ENCODE measurements around the gene CKS1B. TPM values are rescaled to one million over a fixed set of nuclear protein-coding genes. Genes with fewer than 3 reads are reported as not detected.
A peak's percentile ranks its signal among the peaks of the same experiment; 100 is the strongest.

CKS1B gene
- polyA plus RNA-seq, 4 donors: 63.7 to 117 (median 75.6) TPM

- Histone ChIP-seq H3K4me1 (ENCODE audit: control insufficient read depth in 3 of 3, insufficient read depth in 2 of 3, low read depth in 1 of 3, low read length in 2 of 3) (peaks cover 4 to 30% (median 10%) of the 10 kb centered on the region in 3 donors), H3K9me3 (ENCODE audit: control insufficient read depth in 2 of 2, insufficient read depth in 1 of 2, low read depth in 1 of 2, low read length in 1 of 2) (no peaks in the 10 kb centered on the region), H3K4me3 (ENCODE audit: low read depth in 1 of 3, low read length in 3 of 3) (no peak overlapping the region), H3K27ac (ENCODE audit: low read depth in 1 of 3, low read length in 2 of 3) (no peak overlapping the region), H3K27me3 (ENCODE audit: control insufficient read depth in 3 of 3, insufficient read depth in 3 of 3, low read length in 3 of 3) (no peaks in the 10 kb centered on the region), H3K36me3 (ENCODE audit: control insufficient read depth in 3 of 3, insufficient read depth in 2 of 3, low read depth in 1 of 3, low read length in 3 of 3) (peaks cover 0 to 42% (median 5%) of the 10 kb centered on the region in 3 donors)
- DNase-seq (no peak), FAIRE-seq (no peak)
- WGBS, 3 donors: 67 to 75% (median 68%) methylated on average over 2 of the region's 2 CpGs
These were observed 20.9 kb upstream of the CKS1B start for GRCh38 chr1:154953611-154954038.

- Histone ChIP-seq H3K4me3 (ENCODE audit: low read depth in 1 of 3, low read length in 3 of 3) (peak overlapping the region in 2 of 3 donors; percentile 5 to 32), H3K27ac (ENCODE audit: low read depth in 1 of 3, low read length in 2 of 3) (peak overlapping the region in 2 of 3 donors; percentile 39 to 49), H3K4me1 (ENCODE audit: control insufficient read depth in 3 of 3, insufficient read depth in 2 of 3, low read depth in 1 of 3, low read length in 2 of 3) (peaks cover 4 to 30% (median 10%) of the 10 kb centered on the region in 3 donors), H3K36me3 (ENCODE audit: control insufficient read depth in 3 of 3, insufficient read depth in 2 of 3, low read depth in 1 of 3, low read length in 3 of 3) (peaks cover 3 to 49% (median 12%) of the 10 kb centered on the region in 3 donors), H3K9me3 (ENCODE audit: control insufficient read depth in 2 of 2, insufficient read depth in 1 of 2, low read depth in 1 of 2, low read length in 1 of 2) (no peaks in the 10 kb centered on the region), H3K27me3 (ENCODE audit: control insufficient read depth in 3 of 3, insufficient read depth in 3 of 3, low read length in 3 of 3) (no peaks in the 10 kb centered on the region)
- 75 to 84% (median 82%) methylated on average over 3 of the region's 3 CpGs for WGBS, 3 donors
- FAIRE-seq: no peak
- DNase-seq: no peak
These were observed 19.9 kb upstream of the CKS1B start for GRCh38 chr1:154954541-154954940.

GRCh38 chr1:154955039-154955717, 19.3 kb upstream of the CKS1B start:
- FAIRE-seq: no peak
- 1 to 11% (median 6%) methylated on average over 4 of the region's 4 CpGs for WGBS, 3 donors
- H3K27me3 ChIP-seq (ENCODE audit: control insufficient read depth in 3 of 3, insufficient read depth in 3 of 3, low read length in 3 of 3): no peaks in the 10 kb centered on the region
- H3K36me3 ChIP-seq (ENCODE audit: control insufficient read depth in 3 of 3, insufficient read depth in 2 of 3, low read depth in 1 of 3, low read length in 3 of 3): peaks cover 3 to 49% (median 13%) of the 10 kb centered on the region in 3 donors
- H3K27ac ChIP-seq (ENCODE audit: low read depth in 1 of 3, low read length in 2 of 3): peak overlapping the region; percentile 49 to 83 (median 66)
- H3K4me3 ChIP-seq (ENCODE audit: low read depth in 1 of 3, low read length in 3 of 3): peak overlapping the region; percentile 40 to 66 (median 43)
- no peaks in the 10 kb centered on the region for H3K9me3 ChIP-seq (ENCODE audit: control insufficient read depth in 2 of 2, insufficient read depth in 1 of 2, low read depth in 1 of 2, low read length in 1 of 2)
- DNase-seq: peak; percentile 82 to 88
- peaks cover 4 to 31% (median 10%) of the 10 kb centered on the region in 3 donors for H3K4me1 ChIP-seq (ENCODE audit: control insufficient read depth in 3 of 3, insufficient read depth in 2 of 3, low read depth in 1 of 3, low read length in 2 of 3)

- Histone ChIP-seq H3K27ac (ENCODE audit: low read depth in 1 of 3, low read length in 2 of 3) (peak within 1 kb of the TSS; percentile 49 to 83 (median 66)), H3K4me1 (ENCODE audit: control insufficient read depth in 3 of 3, insufficient read depth in 2 of 3, low read depth in 1 of 3, low read length in 2 of 3) (peaks cover 4 to 39% (median 14%) of the 10 kb centered on the region in 3 donors), H3K4me3 (ENCODE audit: low read depth in 1 of 3, low read length in 3 of 3) (peak within 1 kb of the TSS; percentile 40 to 66 (median 43)), H3K36me3 (ENCODE audit: control insufficient read depth in 3 of 3, insufficient read depth in 2 of 3, low read depth in 1 of 3, low read length in 3 of 3) (peaks cover 3 to 42% (median 10%) of the 10 kb centered on the region in 3 donors), H3K27me3 (ENCODE audit: control insufficient read depth in 3 of 3, insufficient read depth in 3 of 3, low read length in 3 of 3) (no peaks in the 10 kb centered on the region), H3K9me3 (ENCODE audit: control insufficient read depth in 2 of 2, insufficient read depth in 1 of 2, low read depth in 1 of 2, low read length in 1 of 2) (no peaks in the 10 kb centered on the region)
- FAIRE-seq (no peak), DNase-seq (peak; percentile 96 to 97)
- 0% methylated on average over 18 of the region's 18 CpGs for WGBS, 3 donors
These were observed 18.6 kb upstream of the CKS1B start, which contains the start of gene PBXIP1 for GRCh38 chr1:154955718-154956543. Gene PBXIP1 (minus strand): TSS chr1:154956099. CDS start chr1:154953721, 2,378 bp downstream.

GRCh38 chr1:154956544-154956941, 17.9 kb upstream of the CKS1B start:
- H3K27ac ChIP-seq (ENCODE audit: low read depth in 1 of 3, low read length in 2 of 3): peak overlapping the region; percentile 37 to 83 (median 49)
- peaks cover 4 to 39% (median 13%) of the 10 kb centered on the region in 3 donors for H3K4me1 ChIP-seq (ENCODE audit: control insufficient read depth in 3 of 3, insufficient read depth in 2 of 3, low read depth in 1 of 3, low read length in 2 of 3)
- no peak for FAIRE-seq
- peak overlapping the region in 2 of 3 donors; percentile 40 to 66 for H3K4me3 ChIP-seq (ENCODE audit: low read depth in 1 of 3, low read length in 3 of 3)
- DNase-seq: no peak
- no peaks in the 10 kb centered on the region for H3K27me3 ChIP-seq (ENCODE audit: control insufficient read depth in 3 of 3, insufficient read depth in 3 of 3, low read length in 3 of 3)
- 17 to 33% (median 21%) methylated on average over 6 of the region's 6 CpGs for WGBS, 3 donors
- H3K9me3 ChIP-seq (ENCODE audit: control insufficient read depth in 2 of 2, insufficient read depth in 1 of 2, low read depth in 1 of 2, low read length in 1 of 2): no peaks in the 10 kb centered on the region
- H3K36me3 ChIP-seq (ENCODE audit: control insufficient read depth in 3 of 3, insufficient read depth in 2 of 3, low read depth in 1 of 3, low read length in 3 of 3): peaks cover 3 to 36% (median 8%) of the 10 kb centered on the region in 3 donors

GRCh38 chr1:154957091-154957657, 17.3 kb upstream of the CKS1B start:
- DNase-seq (no peak), FAIRE-seq (no peak)
- no peak overlapping the region for H3K4me3 ChIP-seq (ENCODE audit: low read depth in 1 of 3, low read length in 3 of 3)
- H3K4me1 ChIP-seq (ENCODE audit: control insufficient read depth in 3 of 3, insufficient read depth in 2 of 3, low read depth in 1 of 3, low read length in 2 of 3): peaks cover 4 to 39% (median 12%) of the 10 kb centered on the region in 3 donors
- peak overlapping the region in 1 of 3 donors; percentile 83 for H3K27ac ChIP-seq (ENCODE audit: low read depth in 1 of 3, low read length in 2 of 3)
- WGBS, 3 donors: 43 to 63% (median 45%) methylated on average over 9 of the region's 9 CpGs
- no peaks in the 10 kb centered on the region for H3K9me3 ChIP-seq (ENCODE audit: control insufficient read depth in 2 of 2, insufficient read depth in 1 of 2, low read depth in 1 of 2, low read length in 1 of 2)
- H3K36me3 ChIP-seq (ENCODE audit: control insufficient read depth in 3 of 3, insufficient read depth in 2 of 3, low read depth in 1 of 3, low read length in 3 of 3): peaks cover 3 to 29% (median 8%) of the 10 kb centered on the region in 3 donors
- no peaks in the 10 kb centered on the region for H3K27me3 ChIP-seq (ENCODE audit: control insufficient read depth in 3 of 3, insufficient read depth in 3 of 3, low read length in 3 of 3)

GRCh38 chr1:154958036-154958435, 16.4 kb upstream of the CKS1B start:
- peaks cover 6 to 28% (median 8%) of the 10 kb centered on the region in 3 donors for H3K36me3 ChIP-seq (ENCODE audit: control insufficient read depth in 3 of 3, insufficient read depth in 2 of 3, low read depth in 1 of 3, low read length in 3 of 3)
- H3K4me3 ChIP-seq (ENCODE audit: low read depth in 1 of 3, low read length in 3 of 3): no peak overlapping the region
- peaks cover 4 to 45% (median 12%) of the 10 kb centered on the region in 3 donors for H3K4me1 ChIP-seq (ENCODE audit: control insufficient read depth in 3 of 3, insufficient read depth in 2 of 3, low read depth in 1 of 3, low read length in 2 of 3)
- no peaks in the 10 kb centered on the region for H3K9me3 ChIP-seq (ENCODE audit: control insufficient read depth in 2 of 2, insufficient read depth in 1 of 2, low read depth in 1 of 2, low read length in 1 of 2)
- no peak for FAIRE-seq
- H3K27me3 ChIP-seq (ENCODE audit: control insufficient read depth in 3 of 3, insufficient read depth in 3 of 3, low read length in 3 of 3): no peaks in the 10 kb centered on the region
- no peak for DNase-seq
- H3K27ac ChIP-seq (ENCODE audit: low read depth in 1 of 3, low read length in 2 of 3): no peak overlapping the region
- WGBS, 3 donors: 85 to 91% (median 87%) methylated on average over 2 of the region's 2 CpGs

All from small intestine (tissue), 7 donors.